Uterus (tissue), 2 donors: ENCODE measurements around the gene GZMA.

Experiments
- POLR2A ChIP-seq, 2 donors: fragments of 450-650 bp; IDR thresholded peaks; one replicate each; pipeline ENCODE4 v1.6.1; 2016; ENCODE audit warnings: antibody characterized with exemption in 2 of 2, mild to moderate bottlenecking in 1 of 2, moderate library complexity in 1 of 2
- TF ChIP-seq, protein P1 (sequence below), 4 experiments: fragments of 200-600 bp in 2 of 4; fragments of 450-650 bp in 2 of 4; sonication (generic) in 2 of 4; IDR thresholded peaks; one replicate each; pipeline ENCODE4 v1.5.1; 2016 to 2019; ENCODE audit warnings: antibody characterized with exemption in 4 of 4, mild to moderate bottlenecking in 2 of 4, moderate library complexity in 1 of 4

DNA sequence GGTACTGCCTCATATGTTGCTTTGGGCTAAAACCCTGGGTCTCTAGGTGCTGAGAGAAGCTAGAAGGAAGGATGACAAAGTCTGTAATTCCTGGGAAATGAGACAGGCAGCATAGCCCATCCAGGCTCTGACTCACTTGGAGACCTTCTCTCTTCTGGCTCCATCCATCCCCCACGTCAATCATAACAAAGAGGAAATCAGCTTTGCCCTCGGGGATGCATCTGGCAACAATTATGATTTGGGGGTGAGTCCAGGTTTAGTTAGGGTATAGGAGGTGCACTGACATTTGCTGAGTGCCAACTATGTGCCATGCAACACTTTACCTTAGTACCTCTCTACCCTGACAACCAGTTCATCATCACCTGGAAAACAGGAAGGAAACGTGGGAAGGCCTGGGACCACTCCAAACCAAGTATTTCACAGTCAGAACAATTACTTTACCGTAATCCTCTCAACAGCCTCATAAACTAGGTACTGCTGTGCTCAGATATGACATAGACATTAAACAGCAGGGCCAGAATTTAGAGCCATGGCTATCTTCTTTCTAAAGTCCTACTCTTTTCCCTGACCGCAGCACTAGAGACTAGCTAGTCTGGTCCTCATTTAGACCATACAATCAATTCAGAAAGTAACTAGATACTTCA lies 39.1 kb upstream of the GZMA start:
- TF ChIP-seq, protein P1, sequence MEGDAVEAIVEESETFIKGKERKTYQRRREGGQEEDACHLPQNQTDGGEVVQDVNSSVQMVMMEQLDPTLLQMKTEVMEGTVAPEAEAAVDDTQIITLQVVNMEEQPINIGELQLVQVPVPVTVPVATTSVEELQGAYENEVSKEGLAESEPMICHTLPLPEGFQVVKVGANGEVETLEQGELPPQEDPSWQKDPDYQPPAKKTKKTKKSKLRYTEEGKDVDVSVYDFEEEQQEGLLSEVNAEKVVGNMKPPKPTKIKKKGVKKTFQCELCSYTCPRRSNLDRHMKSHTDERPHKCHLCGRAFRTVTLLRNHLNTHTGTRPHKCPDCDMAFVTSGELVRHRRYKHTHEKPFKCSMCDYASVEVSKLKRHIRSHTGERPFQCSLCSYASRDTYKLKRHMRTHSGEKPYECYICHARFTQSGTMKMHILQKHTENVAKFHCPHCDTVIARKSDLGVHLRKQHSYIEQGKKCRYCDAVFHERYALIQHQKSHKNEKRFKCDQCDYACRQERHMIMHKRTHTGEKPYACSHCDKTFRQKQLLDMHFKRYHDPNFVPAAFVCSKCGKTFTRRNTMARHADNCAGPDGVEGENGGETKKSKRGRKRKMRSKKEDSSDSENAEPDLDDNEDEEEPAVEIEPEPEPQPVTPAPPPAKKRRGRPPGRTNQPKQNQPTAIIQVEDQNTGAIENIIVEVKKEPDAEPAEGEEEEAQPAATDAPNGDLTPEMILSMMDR (IDR thresholded peaks at IDR 0.05): no peak
- TF ChIP-seq POLR2A (IDR thresholded peaks at IDR 0.05): no peak
